ENCODE data around the gene NOP16.

The NOP16 gene

DNA sequence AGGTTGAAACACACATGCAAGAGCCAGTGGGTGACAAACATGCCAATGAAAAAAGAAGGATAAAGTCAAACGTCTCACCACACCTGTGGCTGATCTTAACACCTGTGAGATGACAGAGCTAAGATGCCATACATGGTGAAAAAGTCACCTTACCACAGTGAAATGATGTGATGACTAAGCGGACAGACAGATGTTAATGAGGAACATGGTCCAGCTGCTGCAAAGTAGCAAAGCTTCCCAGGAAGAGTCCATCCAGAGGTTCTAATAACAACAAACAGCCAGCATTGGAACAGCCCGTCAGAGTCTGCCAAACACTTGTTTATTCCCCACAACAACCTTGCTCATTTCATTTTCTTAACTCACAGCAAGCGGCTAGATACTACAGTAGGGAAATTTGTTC lies 28.7 kb downstream of the NOP16 start:
- DNase-seq (ENCODE audit: low spot score), result no peak

DNA sequence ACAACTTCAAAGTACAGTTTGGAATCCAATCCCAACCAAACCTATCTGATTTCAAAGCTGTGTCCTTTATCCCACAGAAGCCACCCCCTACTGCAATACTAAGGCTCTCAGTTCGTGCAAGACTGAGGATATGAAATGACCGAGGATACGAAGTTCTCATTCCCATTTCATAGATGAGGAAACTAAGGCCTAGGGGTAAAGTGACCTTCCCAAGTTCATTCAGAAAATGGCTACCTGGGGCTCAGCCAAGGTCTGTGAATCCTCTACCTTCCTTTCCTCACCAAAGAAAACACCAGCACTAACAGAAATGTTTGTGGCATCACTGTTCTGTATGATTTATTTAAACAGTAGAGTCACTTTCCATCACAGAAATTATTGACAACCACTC lies 32.2 kb downstream of the NOP16 start:
- DNase-seq (ENCODE audit: low spot score), result no peak

DNA sequence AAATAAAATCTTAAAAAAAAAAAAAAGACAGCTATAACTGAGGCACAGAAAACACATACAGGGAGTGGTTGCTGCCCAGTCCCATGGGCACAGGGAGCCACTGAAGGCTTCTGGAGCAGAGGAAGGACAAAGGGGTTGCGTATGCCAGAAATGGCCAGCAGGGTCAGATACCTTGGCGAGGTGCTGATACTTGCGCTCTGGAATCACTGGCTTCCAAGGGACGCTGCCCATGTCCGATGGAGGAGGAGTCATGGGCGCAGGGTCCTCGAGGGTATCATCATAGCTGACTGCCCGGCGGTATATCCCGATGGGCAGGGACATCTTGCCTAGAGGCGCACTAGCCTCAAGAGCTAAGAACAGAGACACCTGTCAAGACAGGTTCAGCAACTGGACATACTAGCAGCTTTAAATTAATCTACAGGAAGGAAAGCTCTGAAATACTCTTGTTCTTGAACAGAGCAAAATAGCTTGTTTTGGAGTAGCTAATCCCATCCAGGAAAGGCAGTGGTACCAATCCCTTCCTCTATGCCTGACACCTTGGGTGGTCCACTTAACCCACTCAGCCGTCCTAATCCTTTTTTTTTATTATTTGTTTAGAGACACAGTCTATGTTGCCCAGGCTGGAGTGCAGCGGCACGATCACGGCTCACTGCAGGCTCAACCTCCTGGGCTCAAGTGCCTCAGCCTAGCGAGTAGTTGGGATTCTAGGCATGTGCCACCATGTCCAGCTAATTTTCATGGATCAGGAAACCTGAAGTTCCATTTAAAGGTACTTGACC lies 32.8 kb downstream of the NOP16 start:
- DNase-seq (ENCODE audit: low spot score), result no peak

DNA sequence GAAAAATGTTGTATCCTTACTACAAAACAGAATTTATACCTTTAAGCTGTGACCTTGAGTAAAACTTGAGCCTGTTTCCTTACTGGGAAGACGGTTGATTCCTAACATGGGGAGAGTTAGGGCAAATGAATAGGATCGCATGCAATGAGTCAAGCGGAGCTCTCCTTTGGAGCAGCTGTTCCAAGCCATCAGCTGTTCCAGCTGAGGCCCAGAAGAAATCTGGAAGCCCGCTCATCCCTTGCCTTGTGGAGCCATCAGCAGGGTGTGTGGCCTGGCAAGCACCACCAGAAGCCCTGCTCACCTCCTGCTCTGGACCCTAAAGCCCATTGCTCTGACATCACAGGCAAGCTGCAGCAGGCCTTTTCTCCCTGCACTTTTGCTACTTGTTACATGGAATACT lies 34.9 kb downstream of the NOP16 start:
- no peak for DNase-seq (ENCODE audit: low spot score)

DNA sequence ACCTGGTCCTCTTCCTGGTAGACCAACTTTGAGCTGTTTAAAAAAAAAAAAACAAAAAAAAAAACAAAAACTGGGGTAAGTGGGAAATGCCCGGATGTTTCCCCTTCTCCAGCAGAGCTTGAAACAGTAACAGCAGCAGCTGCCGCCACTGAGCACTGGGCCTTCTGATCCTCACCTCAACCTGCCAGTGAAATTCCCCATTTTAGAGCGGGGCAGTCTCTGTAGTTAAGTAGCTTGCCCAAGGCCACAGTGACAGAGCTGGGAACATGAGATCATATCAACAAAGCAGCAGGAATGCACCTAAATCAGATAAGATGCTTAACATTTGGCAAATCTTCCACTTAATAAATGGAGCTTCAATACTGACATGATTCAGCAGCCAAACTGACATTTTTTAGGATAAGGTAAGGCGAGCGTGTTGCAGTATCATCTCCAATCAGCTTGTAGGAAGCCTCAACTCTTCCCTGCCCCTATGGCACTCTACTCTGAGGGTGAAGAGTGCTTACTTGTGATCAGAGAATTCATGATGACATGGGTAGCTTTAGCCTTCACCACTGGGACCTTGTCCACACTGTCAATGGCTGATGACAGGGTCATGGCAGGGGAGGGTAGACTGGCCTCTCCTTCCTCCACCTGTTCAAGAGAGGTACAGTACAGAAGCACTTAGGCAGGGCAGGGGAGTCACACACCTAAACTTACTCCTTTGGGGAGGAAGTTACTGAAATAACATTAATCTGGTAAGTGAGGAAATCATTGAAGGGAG lies 36.1 kb downstream of the NOP16 start:
- no peak for DNase-seq (ENCODE audit: low spot score)

DNA sequence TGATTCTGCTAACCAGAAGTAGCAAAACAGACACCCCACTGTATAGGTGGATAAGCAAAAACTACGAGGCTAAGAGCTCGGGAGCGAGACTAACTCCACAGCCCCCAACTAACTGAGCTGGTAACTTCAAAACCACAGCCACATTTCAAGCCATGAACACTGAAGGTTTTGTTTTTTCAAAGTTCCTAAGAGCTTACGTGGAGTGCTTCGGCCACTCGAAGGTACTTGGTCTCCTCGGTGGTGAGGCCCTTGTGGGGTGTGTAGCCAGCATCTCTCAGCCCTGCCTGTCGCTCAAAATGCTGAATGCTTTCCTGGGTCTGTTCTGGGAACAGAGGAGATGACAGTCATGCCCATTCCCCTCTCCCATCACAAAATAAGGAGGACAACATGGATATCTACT lies 38.0 kb downstream of the NOP16 start:
- no peak for DNase-seq (ENCODE audit: low spot score)

DNA sequence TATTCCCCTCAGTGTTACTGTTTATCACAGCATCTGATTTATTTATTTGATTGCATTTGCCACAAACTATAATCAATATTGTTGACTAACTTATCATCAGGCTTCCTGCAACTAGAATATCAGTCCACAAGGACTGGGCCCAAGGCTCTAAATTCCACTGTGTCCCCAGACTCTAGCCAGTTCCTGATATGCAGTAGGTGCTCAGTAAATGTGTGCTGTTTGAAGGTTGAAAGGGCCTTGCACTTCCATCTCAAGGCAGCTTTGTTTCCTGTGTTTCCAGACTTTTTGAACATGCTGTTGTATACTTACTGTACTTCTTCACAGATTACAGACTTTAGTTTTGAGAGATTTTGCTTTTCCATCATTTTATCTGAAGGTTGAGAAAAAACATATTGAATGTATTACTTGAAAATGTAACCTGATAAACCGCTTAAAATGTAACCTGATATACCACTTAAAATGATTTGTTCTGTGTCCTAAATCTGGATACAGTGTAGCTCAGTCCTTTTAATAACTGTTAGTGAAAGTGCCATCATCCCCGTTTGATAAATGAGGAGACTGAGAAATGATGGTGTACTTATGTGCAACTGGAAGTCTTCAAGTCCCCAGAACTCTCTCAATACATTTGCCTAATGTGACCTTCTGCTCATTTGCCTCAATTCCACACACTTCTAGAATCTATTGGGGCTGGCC lies 45.5 kb downstream of the NOP16 start:
- DNase-seq (ENCODE audit: low spot score), result no peak

DNA sequence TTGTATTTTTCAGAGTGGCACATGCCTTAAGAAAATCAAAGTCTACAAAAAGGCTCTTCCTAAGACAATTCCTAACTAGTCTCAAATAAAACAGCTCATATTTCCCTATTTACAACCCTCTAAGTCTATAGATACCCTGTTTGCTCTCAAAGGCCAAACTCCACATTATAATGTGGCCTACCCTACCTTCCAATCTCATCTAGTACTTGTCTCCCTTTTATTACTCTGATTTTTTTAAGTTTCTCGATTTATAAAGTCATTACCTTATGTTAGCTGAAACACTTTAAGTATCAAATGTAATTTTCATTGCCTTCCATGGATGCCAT lies 46.3 kb downstream of the NOP16 start:
- DNase-seq (ENCODE audit: low spot score), result no peak

DNA sequence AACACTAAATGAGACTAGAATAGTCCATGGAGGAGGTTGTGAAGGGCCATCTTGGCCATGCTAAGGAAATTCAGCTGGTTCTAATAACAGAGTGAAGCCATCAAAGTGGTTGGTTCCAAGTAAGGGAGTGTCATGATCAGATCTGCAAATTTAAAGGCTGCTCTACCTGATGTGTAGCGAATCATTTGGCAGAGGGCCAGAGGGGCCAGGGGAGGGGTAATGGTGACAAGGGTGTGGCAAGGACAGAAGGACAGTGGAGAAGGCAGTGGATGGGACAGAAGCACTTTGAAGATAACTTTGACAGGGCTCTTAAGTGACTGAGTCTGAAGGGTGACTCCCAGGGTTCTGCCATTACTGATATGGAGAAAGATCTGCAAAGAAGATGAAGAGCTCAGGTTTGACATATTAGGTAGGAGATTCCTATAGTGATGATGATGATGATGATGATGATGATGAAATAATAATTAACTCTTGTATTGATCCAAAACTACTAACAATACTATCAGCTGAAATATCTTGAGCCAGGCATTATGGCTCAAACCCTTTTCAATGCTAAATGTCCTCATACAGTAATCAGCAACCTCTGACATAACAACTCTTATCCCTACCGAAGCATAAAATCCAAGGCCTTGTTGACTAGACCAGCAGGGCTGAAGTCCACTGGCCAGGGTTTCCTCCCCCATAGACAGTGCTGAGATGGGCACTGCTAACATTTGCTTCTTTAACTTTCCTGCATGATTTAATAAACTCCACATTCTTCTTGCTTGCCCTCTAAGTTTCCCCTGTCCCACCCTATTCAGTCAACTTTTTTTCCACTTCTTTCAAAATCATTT lies 46.9 kb downstream of the NOP16 start:
- DNase-seq (ENCODE audit: low spot score), result no peak

DNA sequence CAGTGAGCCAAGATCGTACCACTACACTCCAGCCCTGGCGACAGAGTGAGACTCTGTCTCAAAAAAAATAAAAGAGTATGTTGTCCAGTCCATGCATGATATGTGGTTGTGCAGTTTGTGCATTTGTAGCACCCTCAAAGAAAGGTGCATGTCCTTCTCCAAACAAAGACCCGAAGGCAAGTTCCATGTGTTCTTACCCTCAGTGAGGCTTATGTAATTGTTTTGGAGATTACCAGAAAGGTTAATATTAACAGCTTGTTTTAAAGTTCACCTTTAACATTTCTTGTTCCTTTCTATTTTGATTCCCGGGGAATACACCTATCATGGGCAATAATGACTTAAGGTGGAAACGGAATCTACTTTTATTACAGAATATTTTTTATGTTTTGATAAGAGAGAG lies 49.1 kb downstream of the NOP16 start:
- no peak for DNase-seq (ENCODE audit: low spot score)

DNA sequence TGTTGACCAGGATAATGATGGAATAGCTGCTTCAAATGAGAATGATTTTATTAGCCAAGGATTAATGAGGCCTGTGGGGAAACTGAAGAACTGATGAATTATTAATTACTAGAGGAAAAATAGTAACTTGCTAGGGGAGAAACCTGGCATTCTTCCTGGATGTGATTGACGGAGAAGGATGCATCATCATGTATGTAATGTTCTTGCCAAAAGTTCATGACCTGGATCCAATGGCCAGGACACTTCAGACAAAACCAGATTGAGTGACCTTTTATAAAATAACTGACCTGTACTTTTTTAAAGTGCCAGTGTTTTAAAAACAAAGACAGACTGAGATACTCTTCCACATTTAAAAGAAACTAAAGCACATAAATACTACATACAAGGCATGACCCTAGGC lies 50.5 kb downstream of the NOP16 start:
- DNase-seq (ENCODE audit: low spot score), result no peak

DNA sequence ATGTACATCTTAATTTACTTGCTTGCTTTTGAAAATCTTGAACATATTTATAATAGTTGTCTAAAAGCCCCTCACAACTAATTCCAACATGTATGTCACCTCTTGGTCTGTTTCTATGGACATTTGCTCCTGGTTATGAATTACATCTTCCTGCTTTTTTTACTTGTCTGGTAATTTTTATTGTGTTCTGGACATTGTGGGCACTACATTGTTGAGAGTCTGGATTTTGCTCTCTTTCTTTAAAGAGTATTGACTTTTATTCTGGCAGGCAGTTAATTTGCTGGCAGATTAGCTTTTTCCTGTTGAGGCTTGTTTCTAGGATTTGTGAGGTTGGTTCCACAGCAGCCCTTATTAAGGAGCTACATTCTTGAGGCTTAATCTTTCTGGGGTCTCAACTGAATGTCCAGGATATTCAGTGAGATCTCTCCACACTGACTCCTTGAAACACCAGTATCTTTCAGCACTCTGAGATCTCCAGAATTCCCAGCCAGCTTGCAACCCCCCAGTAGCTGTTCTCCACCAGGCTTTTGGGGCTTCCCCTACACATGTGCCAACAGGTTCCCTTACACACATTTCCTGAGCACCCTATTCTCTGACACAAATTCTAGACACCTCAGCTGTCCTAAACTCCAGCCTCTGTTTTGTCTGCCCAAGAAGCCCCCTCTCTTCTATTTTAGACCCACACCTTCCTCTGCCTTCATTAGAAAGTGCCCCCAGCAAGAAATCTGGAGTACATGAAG lies 54.2 kb downstream of the NOP16 start:
- no peak for DNase-seq (ENCODE audit: low spot score)

All from NAMALWA (cell line).